ENCODE measurements around the gene EIF3L. TPM values are rescaled to one million over a fixed set of nuclear protein-coding genes. Genes with fewer than 3 reads are reported as not detected.

The EIF3L gene
- total RNA-seq, 3 donors from 2014 or later (not counting 1 experiment from before 2014, with no cell fraction given): 276 to 295 (median 291) TPM

- ATAC-seq: peak; percentile 93 to 100 (median 99)
- H3K9me3 Mint-ChIP-seq: no peaks in the 10 kb centered on the region
- H3K27ac Mint-ChIP-seq: no peak overlapping the region
- TF ChIP-seq CTCF (IDR thresholded peaks at IDR 0.05): peak; percentile 82
- H3K4me3 Mint-ChIP-seq: no peak overlapping the region
- H3K27me3 Mint-ChIP-seq (ENCODE audit: low read depth in 2 of 2): no peaks in the 10 kb centered on the region
- Histone ChIP-seq H3K4me1 (ENCODE audit: control insufficient read depth, insufficient read depth, low read length) (peaks cover 10% of the 10 kb centered on the region), H3K36me3 (ENCODE audit: control insufficient read depth, insufficient read depth, low read length) (peaks cover 20% of the 10 kb centered on the region), H3K4me3 (ENCODE audit: low read length) (no peak overlapping the region), H3K9me3 (ENCODE audit: control insufficient read depth, insufficient read depth, low read length) (no peaks in the 10 kb centered on the region), H3K27ac (ENCODE audit: low read length) (no peak overlapping the region), H3K27me3 (ENCODE audit: control insufficient read depth, insufficient read depth, low read length) (no peaks in the 10 kb centered on the region)
- H3K36me3 Mint-ChIP-seq: no peaks in the 10 kb centered on the region
- peaks cover 8 to 17% of the 10 kb centered on the region in 2 donors for H3K4me1 Mint-ChIP-seq
- intact Hi-C loops (cut with micrococcal nuclease): no loop called here
- DNase-seq: peak; percentile 72 to 86
- WGBS (ENCODE audit: insufficient coverage): 12% methylated on average over 13 of the region's 13 CpGs
Observed at GRCh38 chr22:37933711-37934376, 84.6 kb downstream of the EIF3L start.

Other genes starting within 250 kb of the EIF3L start
- 10 to 100 TPM; 69.3 to 87.8 (median 80.2) TPM for gene GGA1, start 240.6 kb upstream of the EIF3L start, total RNA-seq
- gene SH3BP1, start 209.8 kb upstream of the EIF3L start, total RNA-seq: 100 to 1,000 TPM; 163 to 189 (median 163) TPM
- gene PDXP, start 190.7 kb upstream of the EIF3L start, total RNA-seq: 10 to 100 TPM in 2 of 3 donors, 1 to 10 TPM in 1; 8.3 to 14.2 (median 13.4) TPM
- gene LGALS1, start 173.8 kb upstream of the EIF3L start, total RNA-seq: 100 to 1,000 TPM; 195 to 218 (median 214) TPM
- gene NOL12, start 163.1 kb upstream of the EIF3L start, total RNA-seq: 10 to 100 TPM; 28.0 to 45.1 (median 39.0) TPM
- 10 to 100 TPM; 25.1 to 38.5 (median 25.8) TPM for gene TRIOBP, start 152.4 kb upstream of the EIF3L start, total RNA-seq
- gene GCAT, start 41.5 kb upstream of the EIF3L start, total RNA-seq: 1 to 10 TPM in 1 of 3 donors, under 1 TPM in 2; 0.25 to 1.2 (median 0.28) TPM
- under 1 TPM in 2 of 3 donors, not detected in 1; 0.24 to 0.32 TPM for gene GALR3, start 26.0 kb upstream of the EIF3L start, total RNA-seq
- gene ANKRD54, start 5.1 kb upstream of the EIF3L start, total RNA-seq: 10 to 100 TPM; 23.0 to 28.7 (median 26.4) TPM
- 10 to 100 TPM; 24.6 to 34.3 (median 32.4) TPM for gene MICALL1, start 56.9 kb downstream of the EIF3L start, total RNA-seq
- not detected for gene C22orf23, start 104.2 kb downstream of the EIF3L start, total RNA-seq
- 10 to 100 TPM; 38.7 to 40.6 (median 38.8) TPM for gene POLR2F, start 104.3 kb downstream of the EIF3L start, total RNA-seq
- gene SOX10, start 135.1 kb downstream of the EIF3L start, total RNA-seq: not detected
- gene PICK1, start 208.0 kb downstream of the EIF3L start, total RNA-seq: 10 to 100 TPM; 28.4 to 30.9 (median 29.9) TPM
- 1 to 10 TPM in 1 of 3 donors, not detected in 2; 1.0 TPM for gene SLC16A8, start 234.8 kb downstream of the EIF3L start, total RNA-seq